Choroid plexus epithelial cell (primary cell): Measurements from ENCODE around the gene GBE1.
A peak's percentile ranks its signal among the peaks of the same experiment; 100 is the strongest.

Experiments
- DNase-seq: peaks from one replicate; pipeline ENCODE4 v3.0.0-alpha.2; 2010; ENCODE audit warnings: low read depth
- H3K4me3 ChIP-seq: 2 replicates; pipeline ENCODE4 v1.5.1; 2011; ENCODE audit warnings: low read depth, mild to moderate bottlenecking, control low read depth, low read length, moderate library complexity
- CTCF ChIP-seq: conservative IDR thresholded peaks from 2 replicates; pipeline ENCODE4 v1.5.1; 2011; ENCODE audit warnings: low read depth, mild to moderate bottlenecking, control low read depth, inconsistent platforms, low read length, moderate library complexity

GBE1 gene

GRCh38 chr3:81485444-81485865 lies 276.0 kb downstream of the GBE1 start:
- TF ChIP-seq CTCF, result no peak
- DNase-seq, result peak; percentile 75
- H3K4me3 ChIP-seq, result no peak overlapping the region

GRCh38 chr3:81484520-81484919 lies 276.9 kb downstream of the GBE1 start:
- no peak for DNase-seq
- no peak overlapping the region for H3K4me3 ChIP-seq
- no peak for TF ChIP-seq CTCF

GRCh38 chr3:81483046-81483445 lies 278.4 kb downstream of the GBE1 start:
- DNase-seq, result no peak
- no peak for TF ChIP-seq CTCF
- no peak overlapping the region for H3K4me3 ChIP-seq

GRCh38 chr3:81477740-81478139 lies 283.7 kb downstream of the GBE1 start:
- TF ChIP-seq CTCF, result no peak
- no peak for DNase-seq
- H3K4me3 ChIP-seq, result no peak overlapping the region

GRCh38 chr3:81476692-81477091 lies 284.8 kb downstream of the GBE1 start:
- H3K4me3 ChIP-seq, result no peak overlapping the region
- no peak for TF ChIP-seq CTCF
- no peak for DNase-seq

GRCh38 chr3:81472600-81473362 lies 288.7 kb downstream of the GBE1 start:
- no peak for TF ChIP-seq CTCF
- DNase-seq, result no peak
- H3K4me3 ChIP-seq, result no peak overlapping the region
